GM23338 (cell line): ENCODE results near the gene ZNF837. TPM values are rescaled to one million over a fixed set of nuclear protein-coding genes. Genes with fewer than 3 reads are reported as not detected.
"Not testable (repeated sequence)": the region's sequence is repeated elsewhere in the genome, so short reads cannot be mapped to it uniquely, and the experiment has no call there.

Experiments used
- ATAC-seq: fragments of 200-7000 bp; cut with Tn5 transposase; 3 replicates; pipeline ENCODE4 v1.9.1; 2020
- DNase-seq: peaks from one replicate; pipeline ENCODE4 v3.0.0-alpha.2; 2015; ENCODE audit warnings: low spot score
- H2AFZ ChIP-seq: fragments of 200-600 bp; sonication (generic); 2 replicates; pipeline ENCODE4 v1.8.0; 2016; ENCODE audit warnings: antibody characterized with exemption, mild to moderate bottlenecking, moderate library complexity
- H3F3A ChIP-seq: fragments of 200-600 bp; sonication (generic); replicated peaks from 2 replicates; pipeline ENCODE4 v1.8.0; 2017; ENCODE audit warnings: antibody characterized with exemption, mixed run types, low read depth
- H3K27ac ChIP-seq: fragments of 200-600 bp; sonication (generic); 2 replicates; pipeline ENCODE4 v1.6.1; 2016; ENCODE audit warnings: low read depth
- H3K27me3 ChIP-seq: fragments of 200-600 bp; sonication (generic); 2 replicates; pipeline ENCODE4 v1.8.0; 2016; ENCODE audit warnings: mild to moderate bottlenecking, mixed run types, moderate library complexity; ENCODE audit not compliant: insufficient read depth
- H3K36me3 ChIP-seq: fragments of 200-600 bp; sonication (generic); 2 replicates; pipeline ENCODE4 v1.8.0; 2016; ENCODE audit warnings: mild to moderate bottlenecking; ENCODE audit not compliant: insufficient read depth
- H3K4me1 ChIP-seq: fragments of 200-600 bp; sonication (generic); 2 replicates; pipeline ENCODE4 v1.8.0; 2016; ENCODE audit warnings: mild to moderate bottlenecking, moderate library complexity; ENCODE audit not compliant: insufficient read depth
- H3K4me2 ChIP-seq: fragments of 200-600 bp; sonication (generic); 2 replicates; pipeline ENCODE4 v1.7.1; 2017; ENCODE audit warnings: mixed run types
- H3K4me3 ChIP-seq: fragments of 200-600 bp; sonication (generic); 2 replicates; pipeline ENCODE4 v1.6.1; 2016; ENCODE audit warnings: mixed run types
- H3K79me2 ChIP-seq: fragments of 200-600 bp; sonication (generic); replicated peaks from 2 replicates; pipeline ENCODE4 v1.8.0; 2017; ENCODE audit warnings: mild to moderate bottlenecking; ENCODE audit not compliant: insufficient read depth
- H3K9me2 ChIP-seq: fragments of 200-600 bp; sonication (generic); 2 replicates; pipeline ENCODE4 v1.8.0; 2017; ENCODE audit not compliant: insufficient read depth
- H4K20me1 ChIP-seq: fragments of 200-600 bp; sonication (generic); replicated peaks from 2 replicates; pipeline ENCODE4 v1.8.0; 2017; ENCODE audit warnings: mild to moderate bottlenecking; ENCODE audit not compliant: insufficient read depth
- H3K27ac Mint-ChIP-seq: 2 replicates; pipeline ENCODE4 v1.8.0; 2020; ENCODE audit warnings: inconsistent platforms, mild to moderate bottlenecking, moderate library complexity, mixed read lengths
- H3K27me3 Mint-ChIP-seq: 3 replicates; pipeline ENCODE4 v1.8.0; 2022; ENCODE audit warnings: low read depth, mild to moderate bottlenecking, moderate library complexity, mixed read lengths, inconsistent platforms; ENCODE audit not compliant: insufficient read depth, poor library complexity
- H3K36me3 Mint-ChIP-seq: 3 replicates; pipeline ENCODE4 v1.8.0; 2021; ENCODE audit warnings: low read depth, mild to moderate bottlenecking, inconsistent platforms, moderate library complexity, mixed read lengths
- H3K4me1 Mint-ChIP-seq: 3 replicates; pipeline ENCODE4 v1.8.0; 2020; ENCODE audit warnings: mild to moderate bottlenecking, inconsistent platforms, mixed read lengths
- H3K4me3 Mint-ChIP-seq: 3 replicates; pipeline ENCODE4 v1.8.0; 2021; ENCODE audit warnings: moderate library complexity, mild to moderate bottlenecking, inconsistent platforms, mixed read lengths
- H3K9me3 Mint-ChIP-seq: 3 replicates; pipeline ENCODE4 v1.8.0; 2020; ENCODE audit warnings: moderate library complexity, mild to moderate bottlenecking, inconsistent platforms, mixed read lengths
- CREB1 ChIP-seq: fragments of 250-450 bp; sonication (Bioruptor Pico); IDR thresholded peaks from 2 replicates; pipeline ENCODE4 v1.5.0; 2020; ENCODE audit warnings: low read depth, mild to moderate bottlenecking, moderate library complexity
- ETS1 ChIP-seq: IDR thresholded peaks from 2 replicates; pipeline ENCODE4 v1.6.1; 2016; ENCODE audit warnings: antibody characterized with exemption
- EZH2 ChIP-seq: fragments of 200-600 bp; sonication (generic); IDR thresholded peaks from one replicate; pipeline ENCODE4 v1.8.0; 2017; ENCODE audit warnings: antibody characterized with exemption, mild to moderate bottlenecking, low read depth; ENCODE audit not compliant: unreplicated experiment
- EZH2phosphoT487 ChIP-seq: fragments of 200-600 bp; sonication (generic); IDR thresholded peaks from one replicate; pipeline ENCODE4 v1.8.1; 2018; ENCODE audit warnings: antibody characterized with exemption; ENCODE audit not compliant: unreplicated experiment
- JUNB ChIP-seq: IDR thresholded peaks from one replicate; pipeline ENCODE4 v1.6.1; 2016; ENCODE audit warnings: antibody characterized with exemption; ENCODE audit not compliant: unreplicated experiment
- NANOG ChIP-seq: IDR thresholded peaks from 2 replicates; pipeline ENCODE4 v1.6.1; 2016; ENCODE audit warnings: antibody characterized with exemption, borderline replicate concordance
- POLR2AphosphoS5 ChIP-seq: IDR thresholded peaks from 2 replicates; pipeline ENCODE4 v1.6.1; 2016; ENCODE audit warnings: antibody characterized with exemption, low read depth
- REST ChIP-seq: IDR thresholded peaks from one replicate; pipeline ENCODE4 v1.6.1; 2018; ENCODE audit warnings: antibody characterized with exemption; ENCODE audit not compliant: unreplicated experiment
- STAT1 ChIP-seq: IDR thresholded peaks from one replicate; pipeline ENCODE4 v1.6.1; 2016; ENCODE audit warnings: antibody characterized with exemption; ENCODE audit not compliant: unreplicated experiment
- ZNF114 ChIP-seq: fragments of 250-450 bp; sonication (Bioruptor Pico); IDR thresholded peaks from 2 replicates; pipeline ENCODE4 v1.5.0; 2020; ENCODE audit warnings: mild to moderate bottlenecking, moderate library complexity
- ZNF331 ChIP-seq: fragments of 250-450 bp; sonication (Bioruptor Pico); IDR thresholded peaks from 2 replicates; pipeline ENCODE4 v1.5.0; 2020; ENCODE audit warnings: low read depth, mild to moderate bottlenecking, moderate library complexity
- ZNF462 ChIP-seq: fragments of 250-450 bp; sonication (Bioruptor Pico); IDR thresholded peaks from 2 replicates; pipeline ENCODE4 v1.5.0; 2020; ENCODE audit warnings: mild to moderate bottlenecking, moderate library complexity
- polyA plus RNA-seq: library from polyadenylated mRNA; unstranded; fragments of >200 nt; fragmentation: Nextera tagmentation; extraction: Ambion mirVana; gene quantifications from 2 replicates; pipeline ENCODE4 v1.2.1, GENCODE V29; 2016
- total RNA-seq: library from RNA; depleted of rRNA; stranded (reverse); fragments of >200 nt; shearing (Covaris generic); gene quantifications from 2 replicates; pipeline ENCODE4 v1.2.3, GENCODE V29; 2014

Gene ZNF837
- total and polyA plus RNA-seq, 2 experiments from 2014 or later, result 3.1 to 11.0 TPM

GRCh38 chr19:58376724-58377123 lies 4.1 kb downstream of the ZNF837 start:
- not testable (repeated sequence) for ATAC-seq, H3K27ac ChIP-seq, H3K36me3 ChIP-seq, H3K27me3 ChIP-seq, H3K27ac Mint-ChIP-seq, H3K9me2 ChIP-seq, H3K4me1 ChIP-seq, H4K20me1 ChIP-seq, H3K4me3 Mint-ChIP-seq, H3K79me2 ChIP-seq, H3K4me3 ChIP-seq, H3K4me1 Mint-ChIP-seq, H3K9me3 Mint-ChIP-seq, H2AFZ ChIP-seq, H3F3A ChIP-seq, H3K36me3 Mint-ChIP-seq, H3K4me2 ChIP-seq, DNase-seq
- H3K27me3 Mint-ChIP-seq, result peaks cover 15% of the 10 kb centered on the region

GRCh38 chr19:58374200-58374599 lies 6.6 kb downstream of the ZNF837 start:
- Mint-ChIP-seq H3K36me3 (no peaks in the 10 kb centered on the region), H3K4me1 (no peaks in the 10 kb centered on the region; the same call in 2 of the 3 replicates), H3K27me3 (peaks cover 10% of the 10 kb centered on the region), H3K4me3 (no peak overlapping the region), H3K9me3 (no peaks in the 10 kb centered on the region), H3K27ac (no peak overlapping the region)
- Histone ChIP-seq H3K4me3 (no peak overlapping the region), H2AFZ (no peak overlapping the region), H4K20me1 (no peaks in the 10 kb centered on the region), H3K27me3 (no peaks in the 10 kb centered on the region), H3K36me3 (no peaks in the 10 kb centered on the region), H3F3A (no peaks in the 10 kb centered on the region), H3K9me2 (no peaks in the 10 kb centered on the region), H3K4me2 (no peak overlapping the region), H3K79me2 (no peaks in the 10 kb centered on the region), H3K27ac (no peak overlapping the region), H3K4me1 (no peaks in the 10 kb centered on the region)
- ATAC-seq, result no peak
- no peak for DNase-seq
- no peak for TF ChIP-seq EZH2phosphoT487
- no peak for TF ChIP-seq EZH2
- no peak for TF ChIP-seq POLR2AphosphoS5
- no peak for TF ChIP-seq JUNB
- TF ChIP-seq STAT1, result no peak
- no peak for TF ChIP-seq ZNF114 (CRISPR knock-in tag)
- TF ChIP-seq ZNF331, result no peak
- no peak for TF ChIP-seq REST
- no peak for TF ChIP-seq ETS1
- no peak for TF ChIP-seq NANOG
- no peak for TF ChIP-seq CREB1
- no peak for TF ChIP-seq ZNF462 (CRISPR knock-in tag)
